Trophoblast cell (in vitro differentiated cells and primary cell): Measurements from ENCODE around the gene SPRN.

ENCODE experiments used
- DNase-seq, 2 donors: peaks; one replicate each; pipeline ENCODE4 v3.0.0-alpha.2; 2016
- H2AFZ ChIP-seq: 2 replicates; pipeline ENCODE4 v1.6.1; 2013; ENCODE audit warnings: low read length, moderate library complexity, mild to moderate bottlenecking; ENCODE audit not compliant: insufficient read depth, poor library complexity
- H2AK5ac ChIP-seq: 2 replicates; pipeline ENCODE4 v1.6.1; 2013; ENCODE audit warnings: mild to moderate bottlenecking, low read length
- H2BK120ac ChIP-seq: 2 replicates; pipeline ENCODE4 v1.6.1; 2013; ENCODE audit warnings: low read length, mild to moderate bottlenecking, moderate library complexity; ENCODE audit not compliant: insufficient read depth, poor library complexity
- H2BK12ac ChIP-seq: 2 replicates; pipeline ENCODE4 v1.6.1; 2013; ENCODE audit warnings: mild to moderate bottlenecking, low read length, moderate library complexity
- H2BK5ac ChIP-seq: 2 replicates; pipeline ENCODE4 v1.6.1; 2013; ENCODE audit warnings: low read length, low read depth, moderate library complexity, mild to moderate bottlenecking; ENCODE audit not compliant: poor library complexity
- H3K14ac ChIP-seq: 2 replicates; pipeline ENCODE4 v1.6.1; 2013; ENCODE audit warnings: mild to moderate bottlenecking, low read length
- H3K18ac ChIP-seq: 2 replicates; pipeline ENCODE4 v1.6.1; 2013; ENCODE audit warnings: mild to moderate bottlenecking, low read length
- H3K23ac ChIP-seq: 2 replicates; pipeline ENCODE4 v1.6.1; 2013; ENCODE audit warnings: low read length
- H3K27ac ChIP-seq: 2 replicates; pipeline ENCODE4 v1.5.1; 2013; ENCODE audit warnings: low read depth, mild to moderate bottlenecking, inconsistent platforms, low read length, moderate library complexity
- H3K27me3 ChIP-seq: 2 replicates; pipeline ENCODE4 v1.6.1; 2013; ENCODE audit warnings: inconsistent platforms, mild to moderate bottlenecking, low read length, moderate library complexity; ENCODE audit not compliant: insufficient read depth
- H3K36me3 ChIP-seq, 2 experiments: 1 replicate in 1 of 2; 2 replicates in 1 of 2; pipeline ENCODE4 v1.6.1; 2013; ENCODE audit warnings: low read length in 2 of 2, mild to moderate bottlenecking in 2 of 2, moderate library complexity in 1 of 2; ENCODE audit not compliant: insufficient read depth in 2 of 2, control insufficient read depth in 1 of 2
- H3K4ac ChIP-seq: 2 replicates; pipeline ENCODE4 v1.6.1; 2013; ENCODE audit warnings: low read depth, mild to moderate bottlenecking, low read length, moderate library complexity
- H3K4me1 ChIP-seq, 2 experiments: 1 replicate in 1 of 2; 2 replicates in 1 of 2; pipeline ENCODE4 v1.6.1; 2013; ENCODE audit warnings: low read length in 2 of 2, mild to moderate bottlenecking in 2 of 2, moderate library complexity in 1 of 2; ENCODE audit not compliant: insufficient read depth in 2 of 2, control insufficient read depth in 1 of 2
- H3K4me2 ChIP-seq: 2 replicates; pipeline ENCODE4 v1.6.1; 2013; ENCODE audit warnings: inconsistent platforms, mild to moderate bottlenecking, low read length, moderate library complexity
- H3K4me3 ChIP-seq: 2 replicates; pipeline ENCODE4 v1.5.1; 2013; ENCODE audit warnings: mild to moderate bottlenecking, low read depth, low read length, inconsistent platforms
- H3K79me1 ChIP-seq: one replicate; pipeline ENCODE4 v1.6.1; 2013; ENCODE audit warnings: low read length
- H3K79me2 ChIP-seq: 2 replicates; pipeline ENCODE4 v1.6.1; 2013; ENCODE audit warnings: low read length, mild to moderate bottlenecking; ENCODE audit not compliant: control insufficient read depth, insufficient read depth, poor library complexity
- H3K9ac ChIP-seq: 2 replicates; pipeline ENCODE4 v1.6.1; 2013; ENCODE audit warnings: mild to moderate bottlenecking, low read length
- H3K9me3 ChIP-seq: 2 replicates; pipeline ENCODE4 v1.6.1; 2013; ENCODE audit warnings: low read depth, mild to moderate bottlenecking, control low read depth, inconsistent platforms, low read length; ENCODE audit not compliant: insufficient read depth
- H4K12ac ChIP-seq: 2 replicates; pipeline ENCODE4 v1.6.1; 2013; ENCODE audit warnings: low read depth, mild to moderate bottlenecking, low read length, moderate library complexity
- H4K8ac ChIP-seq: 2 replicates; pipeline ENCODE4 v1.6.1; 2013; ENCODE audit warnings: low read depth, mild to moderate bottlenecking, low read length, moderate library complexity
- H4K91ac ChIP-seq: one replicate; pipeline ENCODE4 v1.6.1; 2013; ENCODE audit warnings: low read depth, mild to moderate bottlenecking, low read length, moderate library complexity
- WGBS: extraction: QIAGEN DNeasy Blood & Tissue Kit; methylation state at CpG from one replicate; pipeline ENCODE4 v1.1.7; 2013; ENCODE audit warnings: missing lambda C conversion rate; ENCODE audit not compliant: insufficient read length, insufficient coverage; ENCODE audit errors: extremely low coverage; 5-methylcytosine and 5-hydroxymethylcytosine counted together

Gene SPRN

GRCh38 chr10:133379152-133379800 lies 45.1 kb downstream of the SPRN start, which contains the start of gene PAOX:
Gene PAOX, plus strand, starts transcription at chr10:133379262. Its CDS starts 55 bp downstream, at chr10:133379317.
- peaks cover 6% of the 10 kb centered on the region for H3K9me3 ChIP-seq
- H3K36me3 ChIP-seq = no peaks in the 10 kb centered on the region

GRCh38 chr10:133378251-133379096 lies 46.0 kb downstream of the SPRN start:
- H3K27ac ChIP-seq = no peak overlapping the region
- DNase-seq = peak; percentile 15 to 56
- H3K4me3 ChIP-seq = peak overlapping the region; percentile 81
- no peak overlapping the region for H4K91ac ChIP-seq
- H3K18ac ChIP-seq = no peak overlapping the region
- H3K79me2 ChIP-seq = peaks cover 2% of the 10 kb centered on the region
- no peak overlapping the region for H2AK5ac ChIP-seq
- no peak overlapping the region for H3K23ac ChIP-seq
- H2AFZ ChIP-seq = peak overlapping the region; percentile 19
- peak overlapping the region; percentile 49 for H4K8ac ChIP-seq
- H3K9ac ChIP-seq = peak overlapping the region; percentile 43
- H3K36me3 ChIP-seq = no peaks in the 10 kb centered on the region
- H2BK5ac ChIP-seq = no peak overlapping the region
- no CpG with 5 or more reads among the region's 90 CpGs for WGBS
- no peak overlapping the region for H3K4ac ChIP-seq
- H3K27me3 ChIP-seq = peaks cover 8% of the 10 kb centered on the region
- H3K79me1 ChIP-seq = no peaks in the 10 kb centered on the region
- H2BK12ac ChIP-seq = no peak overlapping the region
- peaks cover 6% of the 10 kb centered on the region for H3K9me3 ChIP-seq
- H2BK120ac ChIP-seq = no peak overlapping the region
- no peak overlapping the region for H4K12ac ChIP-seq
- H3K4me2 ChIP-seq = peak overlapping the region; percentile 94
- H3K4me1 ChIP-seq = peaks cover 3 to 4% of the 10 kb centered on the region in 2 experiments
- no peak overlapping the region for H3K14ac ChIP-seq

More at GRCh38 chr10:133379152-133379800, 45.1 kb downstream of the SPRN start, which contains the start of gene PAOX:
- Histone ChIP-seq H3K79me1 (no peaks in the 10 kb centered on the region), H3K4me1 (peaks cover 3 to 4% of the 10 kb centered on the region in 2 experiments), H3K14ac (peak within 1 kb of the TSS; percentile 57), H3K18ac (no peak within 1 kb of the TSS), H2BK12ac (no peak within 1 kb of the TSS), H3K79me2 (peaks cover 2% of the 10 kb centered on the region), H3K9ac (peak within 1 kb of the TSS; percentile 43), H4K91ac (peak within 1 kb of the TSS; percentile 50), H2BK120ac (peak within 1 kb of the TSS; percentile 26), H3K4me2 (peak within 1 kb of the TSS; percentile 94), H2AK5ac (no peak within 1 kb of the TSS), H3K23ac (no peak within 1 kb of the TSS), H2AFZ (peak within 1 kb of the TSS; percentile 56), H3K27me3 (peaks cover 8% of the 10 kb centered on the region), H2BK5ac (no peak within 1 kb of the TSS), H3K4ac (no peak within 1 kb of the TSS), H4K8ac (peak within 1 kb of the TSS; percentile 56), H3K27ac (no peak within 1 kb of the TSS), H3K4me3 (peak within 1 kb of the TSS; percentile 81), H4K12ac (no peak within 1 kb of the TSS)
- WGBS = no CpG with 5 or more reads among the region's 78 CpGs
- DNase-seq = peak; percentile 31 to 61

GRCh38 chr10:133377818-133378250 lies 46.6 kb downstream of the SPRN start:
- Histone ChIP-seq H3K14ac (no peak overlapping the region), H3K9ac (no peak overlapping the region), H3K27me3 (peaks cover 8% of the 10 kb centered on the region), H3K18ac (no peak overlapping the region), H4K12ac (no peak overlapping the region), H3K23ac (no peak overlapping the region), H2AFZ (peak overlapping the region; percentile 19), H2BK12ac (no peak overlapping the region), H3K4ac (no peak overlapping the region), H2BK120ac (no peak overlapping the region), H3K79me2 (peaks cover 4% of the 10 kb centered on the region), H2BK5ac (no peak overlapping the region), H3K4me1 (peaks cover 3 to 4% of the 10 kb centered on the region in 2 experiments), H3K9me3 (peaks cover 6% of the 10 kb centered on the region), H4K8ac (peak overlapping the region; percentile 1), H3K27ac (no peak overlapping the region), H3K36me3 (no peaks in the 10 kb centered on the region), H4K91ac (no peak overlapping the region), H3K4me3 (peak overlapping the region; percentile 81), H2AK5ac (no peak overlapping the region), H3K4me2 (peak overlapping the region; percentile 94), H3K79me1 (peaks cover 2% of the 10 kb centered on the region)
- WGBS = no CpG with 5 or more reads among the region's 20 CpGs
- no peak for DNase-seq

GRCh38 chr10:133377025-133377817 lies 47.2 kb downstream of the SPRN start:
- Histone ChIP-seq H4K8ac (no peak overlapping the region), H3K18ac (no peak overlapping the region), H3K79me2 (peaks cover 4% of the 10 kb centered on the region), H2BK5ac (no peak overlapping the region), H3K27ac (no peak overlapping the region), H3K9me3 (peaks cover 6% of the 10 kb centered on the region), H3K79me1 (peaks cover 2% of the 10 kb centered on the region), H2AFZ (no peak overlapping the region), H4K12ac (no peak overlapping the region), H3K4me3 (no peak overlapping the region), H2BK12ac (no peak overlapping the region), H3K14ac (no peak overlapping the region), H4K91ac (no peak overlapping the region), H3K36me3 (no peaks in the 10 kb centered on the region), H2BK120ac (no peak overlapping the region), H3K27me3 (peaks cover 8% of the 10 kb centered on the region), H2AK5ac (no peak overlapping the region), H3K4me1 (peaks cover 7 to 8% of the 10 kb centered on the region in 2 experiments), H3K9ac (no peak overlapping the region), H3K4ac (no peak overlapping the region), H3K23ac (no peak overlapping the region), H3K4me2 (no peak overlapping the region)
- no peak for DNase-seq
- no CpG with 5 or more reads among the region's 30 CpGs for WGBS
